ENCODE results near the gene CDH1.
A peak's percentile ranks its signal among the peaks of the same experiment; 100 is the strongest.
"Not testable (repeated sequence)": the region's sequence is repeated elsewhere in the genome, so short reads cannot be mapped to it uniquely, and the experiment has no call there.

Gene CDH1

DNA sequence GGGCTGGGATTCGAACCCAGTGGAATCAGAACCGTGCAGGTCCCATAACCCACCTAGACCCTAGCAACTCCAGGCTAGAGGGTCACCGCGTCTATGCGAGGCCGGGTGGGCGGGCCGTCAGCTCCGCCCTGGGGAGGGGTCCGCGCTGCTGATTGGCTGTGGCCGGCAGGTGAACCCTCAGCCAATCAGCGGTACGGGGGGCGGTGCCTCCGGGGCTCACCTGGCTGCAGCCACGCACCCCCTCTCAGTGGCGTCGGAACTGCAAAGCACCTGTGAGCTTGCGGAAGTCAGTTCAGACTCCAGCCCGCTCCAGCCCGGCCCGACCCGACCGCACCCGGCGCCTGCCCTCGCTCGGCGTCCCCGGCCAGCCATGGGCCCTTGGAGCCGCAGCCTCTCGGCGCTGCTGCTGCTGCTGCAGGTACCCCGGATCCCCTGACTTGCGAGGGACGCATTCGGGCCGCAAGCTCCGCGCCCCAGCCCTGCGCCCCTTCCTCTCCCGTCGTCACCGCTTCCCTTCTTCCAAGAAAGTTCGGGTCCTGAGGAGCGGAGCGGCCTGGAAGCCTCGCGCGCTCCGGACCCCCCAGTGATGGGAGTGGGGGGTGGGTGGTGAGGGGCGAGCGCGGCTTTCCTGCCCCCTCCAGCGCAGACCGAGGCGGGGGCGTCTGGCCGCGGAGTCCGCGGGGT is at the start of gene CDH1:
Gene CDH1, plus strand, starts transcription at position 247 of the 684 bp plus-strand sequence. Its CDS starts 124 bp downstream, at position 371.
- DNase-seq, result peak in 1 of 2 experiments; percentile 34

DNA sequence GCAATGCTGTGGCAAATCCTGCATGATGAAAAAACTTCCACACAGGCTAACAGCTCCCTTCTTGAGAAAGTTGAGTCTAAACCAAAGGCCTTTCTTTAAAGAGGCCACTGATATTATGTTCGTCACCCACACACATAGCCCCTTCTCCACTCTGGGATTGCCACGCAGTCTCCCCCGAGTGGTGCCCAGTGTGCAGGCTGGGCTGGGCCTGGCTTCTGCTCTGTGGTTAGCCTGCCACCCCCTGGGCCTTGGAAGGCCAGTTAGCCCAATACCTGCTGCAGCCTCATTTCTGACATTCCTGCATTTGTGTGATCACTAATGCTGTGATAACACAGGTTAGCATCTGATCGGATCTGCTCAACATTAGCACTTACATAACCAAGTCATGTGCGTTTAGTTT is 47.2 kb upstream of the CDH1 start:
- DNase-seq, result no peak

DNA sequence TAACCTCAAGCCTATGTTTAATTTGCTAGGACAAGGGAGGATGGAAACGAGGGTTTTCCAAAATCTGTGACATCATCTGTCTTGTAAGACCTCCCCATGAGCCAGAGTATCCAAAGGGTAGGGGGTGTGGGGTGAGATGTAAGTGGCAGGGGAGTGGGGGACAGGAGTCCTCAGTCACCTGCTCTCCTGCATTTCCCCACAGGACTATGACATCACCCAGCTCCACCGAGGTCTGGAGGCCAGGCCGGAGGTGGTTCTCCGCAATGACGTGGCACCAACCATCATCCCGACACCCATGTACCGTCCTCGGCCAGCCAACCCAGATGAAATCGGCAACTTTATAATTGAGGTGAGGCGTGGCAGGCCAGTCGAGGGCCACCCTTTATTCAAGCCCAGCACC is 41.5 kb upstream of the CDH1 start:
- DNase-seq, result no peak

GRCh38 chr16:68696514-68696913 is 40.6 kb upstream of the CDH1 start:
- no peak for DNase-seq

GRCh38 chr16:68698091-68698490 is 39.0 kb upstream of the CDH1 start:
- no peak for DNase-seq

DNA sequence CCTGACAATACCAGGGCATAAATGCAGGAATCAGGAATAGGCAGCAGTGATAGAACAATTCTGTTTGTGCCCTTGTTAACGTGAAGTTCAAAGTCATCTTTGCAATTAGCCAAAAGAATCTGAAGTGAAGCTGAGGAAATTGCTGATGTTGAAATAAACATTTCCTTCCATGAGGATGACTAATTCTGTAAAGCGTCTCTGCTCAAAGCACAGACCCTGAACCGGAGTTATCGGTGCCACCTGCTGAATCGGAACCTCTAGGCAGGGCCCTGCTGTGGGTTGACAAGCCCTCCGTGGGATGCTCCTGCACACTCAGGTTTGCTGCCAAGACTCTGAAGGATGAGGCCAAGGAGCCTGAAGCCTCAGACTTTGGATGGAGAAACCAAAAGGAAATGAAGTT is 37.0 kb upstream of the CDH1 start:
- DNase-seq, result no peak

DNA sequence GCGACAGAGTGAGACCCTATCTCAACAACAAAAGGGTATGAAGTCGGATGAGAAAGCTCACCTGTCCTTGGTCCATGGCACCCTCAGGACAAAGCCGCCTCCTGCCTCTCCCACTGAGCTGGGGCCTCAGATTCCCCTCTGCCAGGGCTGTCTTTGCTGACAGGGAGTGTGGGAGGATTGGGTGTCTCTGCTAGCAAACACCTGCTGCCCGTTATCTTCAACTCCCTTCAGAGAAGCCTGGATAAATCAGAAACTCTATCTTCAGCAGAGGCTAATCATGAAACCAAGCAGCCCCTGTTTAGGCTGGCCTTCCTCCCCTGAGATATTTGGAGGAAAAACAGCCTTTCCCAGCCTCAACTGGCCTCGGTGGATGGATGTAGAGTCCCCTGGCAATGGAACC is 36.3 kb upstream of the CDH1 start:
- DNase-seq, result no peak

- peak; percentile 75 to 81 for DNase-seq
These were observed 32.7 kb upstream of the CDH1 start for GRCh38 chr16:68704232-68704867.

GRCh38 chr16:68707340-68708152 is 29.5 kb upstream of the CDH1 start:
- DNase-seq, result no peak

DNA sequence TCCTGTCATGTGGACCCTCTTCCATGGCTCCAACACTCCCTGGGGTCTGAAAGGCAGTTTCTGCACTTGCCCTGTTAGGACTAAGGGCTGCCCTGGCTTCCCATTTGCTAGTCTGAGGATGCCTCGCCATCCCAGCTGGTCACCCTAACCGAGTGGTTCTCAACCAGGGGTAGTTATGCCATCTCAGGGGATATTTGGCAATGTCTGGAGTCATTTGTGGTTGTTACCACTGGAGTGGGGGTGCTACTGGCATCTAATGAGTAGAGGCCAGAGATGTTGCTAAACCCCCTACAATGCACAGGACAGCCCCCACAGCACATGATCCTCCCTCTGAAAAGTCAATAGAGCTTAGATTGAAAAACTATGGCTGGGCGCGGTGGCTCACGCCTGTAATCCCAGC is 26.9 kb upstream of the CDH1 start:
- no peak for DNase-seq

DNA sequence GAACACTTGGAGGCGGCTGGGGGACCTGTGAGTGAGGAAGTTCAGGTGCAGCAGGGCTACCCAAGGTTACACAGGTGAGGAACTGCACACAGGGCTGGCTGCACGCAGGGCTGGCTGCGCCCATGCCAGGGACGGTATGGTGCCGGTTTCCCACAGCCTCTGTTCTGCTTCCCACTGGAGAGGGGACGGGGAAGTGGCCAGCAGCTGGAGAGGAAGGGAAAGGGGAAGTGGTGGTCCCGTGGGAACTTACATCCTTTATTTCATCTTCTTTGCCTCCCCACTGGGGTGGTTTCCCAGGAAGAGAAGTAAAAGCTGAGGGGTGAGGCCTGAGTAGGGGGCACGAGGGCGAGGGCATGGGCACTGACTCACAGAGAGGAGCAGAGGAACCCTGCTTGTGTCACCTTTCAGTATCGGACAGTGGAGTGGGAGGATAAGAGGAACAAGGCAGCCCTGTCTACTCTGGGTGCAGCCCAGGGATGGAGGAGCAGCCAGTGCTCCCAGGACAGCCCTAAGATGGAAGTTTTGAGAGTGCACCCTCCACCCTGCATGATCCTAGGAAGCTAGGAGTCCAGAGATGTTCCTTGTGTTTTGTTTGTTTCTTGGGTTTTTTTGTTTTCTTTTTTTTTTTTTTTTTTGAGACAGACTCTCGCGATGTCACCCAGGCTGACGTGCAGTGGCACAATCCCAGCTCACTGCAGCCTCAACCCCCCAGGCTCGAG is 25.5 kb upstream of the CDH1 start:
- peak; percentile 20 to 32 for DNase-seq

DNA sequence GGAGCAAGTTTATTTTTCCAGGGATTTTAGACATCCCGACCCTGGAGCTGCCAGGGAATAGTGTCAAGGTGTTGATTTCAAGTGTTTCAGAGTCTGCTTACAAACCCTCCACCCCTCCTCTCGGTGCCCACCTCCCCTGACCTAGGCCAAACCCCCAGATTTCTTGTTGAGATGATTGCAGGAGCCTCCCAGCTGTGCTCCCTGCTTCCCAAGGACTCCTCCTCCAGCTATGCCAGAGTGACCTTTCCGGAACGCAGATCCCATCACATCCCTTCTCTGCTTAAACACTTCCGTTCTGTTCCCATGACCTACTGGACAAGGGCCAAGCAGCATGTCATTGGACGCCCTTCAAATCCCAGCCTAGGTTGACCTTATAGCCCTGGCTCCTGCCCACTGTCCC is 23.7 kb upstream of the CDH1 start:
- no peak for DNase-seq

GRCh38 chr16:68715471-68715870 is 21.6 kb upstream of the CDH1 start:
- DNase-seq, result no peak

GRCh38 chr16:68716516-68716915 is 20.6 kb upstream of the CDH1 start:
- DNase-seq, result not testable (repeated sequence)

DNA sequence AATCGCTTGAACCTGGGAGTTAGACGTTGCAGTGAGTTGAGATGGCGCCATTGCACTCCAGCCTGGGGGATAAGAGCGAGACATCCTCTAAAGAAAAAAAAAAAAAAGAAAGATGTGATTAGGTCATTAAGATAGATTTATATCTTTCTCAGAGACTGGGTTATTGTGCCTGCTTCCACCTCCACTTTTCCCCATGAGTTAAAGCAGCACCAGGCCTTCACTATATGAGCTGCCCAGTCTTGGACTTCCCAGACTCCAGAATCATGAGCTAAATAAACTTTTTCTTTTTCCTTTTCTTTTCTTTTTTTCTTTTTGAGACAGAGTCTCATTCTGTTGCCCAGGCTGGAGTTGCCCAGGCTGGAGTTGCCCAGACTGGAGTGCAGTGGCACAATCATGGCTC is 19.4 kb upstream of the CDH1 start:
- DNase-seq, result no peak

DNA sequence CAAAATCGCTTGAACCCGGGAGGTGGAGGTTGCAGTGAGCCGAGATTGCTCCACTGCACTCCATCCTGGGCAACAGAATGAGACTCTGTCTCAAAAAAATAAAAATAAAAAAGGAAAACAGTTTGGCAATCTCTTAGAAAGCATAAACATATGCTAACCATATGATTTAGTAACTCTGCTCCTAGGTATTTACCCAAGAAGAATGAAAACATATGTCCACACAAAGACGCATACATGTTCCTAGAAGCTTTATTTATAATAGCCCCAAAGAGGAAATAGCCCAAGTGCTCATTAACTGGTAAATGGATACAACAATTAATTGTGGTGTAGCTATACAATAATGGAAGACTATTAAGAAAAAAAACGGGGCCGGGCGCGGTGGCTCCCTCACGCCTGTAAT is 18.5 kb upstream of the CDH1 start:
- DNase-seq, result no peak

- peak; percentile 20 to 45 for DNase-seq
These were observed 17.1 kb upstream of the CDH1 start for GRCh38 chr16:68719993-68720489.

DNA sequence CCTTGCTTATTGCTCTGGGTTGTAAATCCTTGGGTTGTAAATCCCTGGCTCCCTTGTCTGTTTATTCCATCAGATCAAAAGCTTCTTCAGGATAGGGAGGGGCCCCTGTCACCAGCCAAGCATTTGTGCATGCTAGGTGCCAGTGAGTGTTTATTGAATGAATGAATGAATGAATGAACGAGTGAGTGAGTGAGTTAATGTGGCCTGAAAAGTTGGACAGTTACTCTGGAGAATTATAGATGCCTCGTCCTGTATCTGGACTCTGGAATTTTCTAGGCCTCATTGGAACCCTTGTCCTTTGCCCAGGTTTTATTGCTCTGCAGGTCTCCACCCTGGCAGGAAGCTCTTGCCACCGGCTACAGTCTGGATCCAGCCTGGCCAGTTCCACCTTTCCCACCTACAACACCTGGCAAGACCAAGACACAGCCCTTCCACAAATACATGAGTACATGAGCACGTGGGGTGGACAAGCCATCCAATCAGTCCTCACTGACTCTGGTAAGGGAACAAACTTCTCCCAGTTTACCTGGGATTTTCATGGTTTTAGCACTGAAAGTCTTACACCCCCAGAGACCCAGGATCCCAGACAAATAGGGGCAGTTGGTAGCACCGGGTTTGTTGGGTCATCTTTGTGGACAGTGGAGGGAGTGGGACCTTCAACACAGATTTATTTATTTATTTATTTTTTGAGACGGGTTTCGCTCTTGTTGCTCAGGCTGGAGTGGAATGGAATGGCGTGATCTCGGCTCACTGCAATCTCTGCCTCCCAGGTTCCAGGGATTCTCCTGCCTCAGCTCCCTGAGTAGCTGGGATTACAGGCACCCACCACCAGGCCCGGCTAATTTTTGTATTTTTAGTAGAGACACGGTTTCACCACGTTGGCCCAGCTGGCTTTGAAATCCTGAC is 14.7 kb upstream of the CDH1 start:
- no peak for DNase-seq

GRCh38 chr16:68724797-68725196 is 12.3 kb upstream of the CDH1 start:
- no peak for DNase-seq

- no peak for DNase-seq
These were observed 8.6 kb upstream of the CDH1 start for GRCh38 chr16:68728523-68728922.

DNA sequence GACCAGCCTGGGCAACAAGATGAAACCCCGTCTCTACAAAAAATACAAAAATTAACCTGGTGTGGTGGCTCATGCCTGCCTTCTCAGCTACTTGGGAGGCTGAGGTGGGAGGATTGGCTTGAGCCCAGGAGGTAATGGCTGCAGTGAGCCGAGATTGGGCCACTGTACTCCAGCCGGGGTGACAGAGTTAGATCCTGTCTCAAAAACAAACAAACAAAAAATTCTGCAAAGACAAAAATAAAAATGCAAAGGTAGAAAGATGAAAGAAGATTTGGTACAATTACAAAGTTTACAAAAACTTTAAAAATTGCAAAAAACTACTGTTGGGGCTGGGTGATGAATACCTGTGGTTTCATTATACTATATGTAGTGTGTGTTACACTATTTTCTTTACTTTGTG is 5.5 kb upstream of the CDH1 start:
- no peak for DNase-seq

Measured in activated CD4-positive, alpha-beta T cell treated with anti-CD3 and anti-CD28 coated beads, Interleukin-2, amount 50 U/mL, for 48 hours (primary cell).